GM21390 (cell line): ENCODE measurements around the gene DMD.

Experiments
- ATAC-seq: cut with Tn5 transposase; IDR thresholded peaks from one replicate; pipeline ENCODE4 v1.9.1; 2021; ENCODE audit not compliant: unreplicated experiment

DMD gene

GRCh38 chrX:31796624-31797023 lies 1414.7 kb downstream of the DMD start:
- ATAC-seq: no peak

GRCh38 chrX:31747411-31747810 lies 1463.9 kb downstream of the DMD start:
- ATAC-seq: no peak

- ATAC-seq: no peak
Observed at GRCh38 chrX:31743004-31743403, 1468.3 kb downstream of the DMD start.

GRCh38 chrX:31717474-31717873 lies 1493.9 kb downstream of the DMD start:
- no peak for ATAC-seq

- no peak for ATAC-seq
Observed at GRCh38 chrX:31715675-31716074, 1495.7 kb downstream of the DMD start.

- no peak for ATAC-seq
Observed at GRCh38 chrX:31714797-31715196, 1496.6 kb downstream of the DMD start.

- ATAC-seq: no peak
Observed at GRCh38 chrX:31713120-31713519, 1498.2 kb downstream of the DMD start.

GRCh38 chrX:31711166-31711565 lies 1500.2 kb downstream of the DMD start:
- ATAC-seq: no peak

GRCh38 chrX:31708116-31708515 lies 1503.2 kb downstream of the DMD start:
- ATAC-seq: no peak

- no peak for ATAC-seq
Observed at GRCh38 chrX:31706466-31706865, 1504.9 kb downstream of the DMD start.

GRCh38 chrX:31705816-31706215 lies 1505.5 kb downstream of the DMD start:
- no peak for ATAC-seq

GRCh38 chrX:31704938-31705337 lies 1506.4 kb downstream of the DMD start:
- no peak for ATAC-seq

- ATAC-seq: no peak
Observed at GRCh38 chrX:31702222-31702621, 1509.1 kb downstream of the DMD start.

GRCh38 chrX:31697294-31697916 lies 1513.9 kb downstream of the DMD start:
- ATAC-seq: no peak

GRCh38 chrX:31679861-31680260 lies 1531.5 kb downstream of the DMD start:
- no peak for ATAC-seq

GRCh38 chrX:31670245-31670644 lies 1541.1 kb downstream of the DMD start:
- no peak for ATAC-seq

- ATAC-seq: no peak
Observed at GRCh38 chrX:31665454-31665853, 1545.9 kb downstream of the DMD start.

GRCh38 chrX:31663172-31663571 lies 1548.2 kb downstream of the DMD start:
- no peak for ATAC-seq

GRCh38 chrX:31661280-31661810 lies 1550.0 kb downstream of the DMD start:
- no peak for ATAC-seq

GRCh38 chrX:31658360-31658759 lies 1553.0 kb downstream of the DMD start:
- no peak for ATAC-seq

GRCh38 chrX:31656013-31656412 lies 1555.3 kb downstream of the DMD start:
- no peak for ATAC-seq

- no peak for ATAC-seq
Observed at GRCh38 chrX:31653422-31653821, 1557.9 kb downstream of the DMD start.

GRCh38 chrX:31652650-31653049 lies 1558.7 kb downstream of the DMD start:
- ATAC-seq: no peak
